ENCODE measurements around the gene JHY.

DNA sequence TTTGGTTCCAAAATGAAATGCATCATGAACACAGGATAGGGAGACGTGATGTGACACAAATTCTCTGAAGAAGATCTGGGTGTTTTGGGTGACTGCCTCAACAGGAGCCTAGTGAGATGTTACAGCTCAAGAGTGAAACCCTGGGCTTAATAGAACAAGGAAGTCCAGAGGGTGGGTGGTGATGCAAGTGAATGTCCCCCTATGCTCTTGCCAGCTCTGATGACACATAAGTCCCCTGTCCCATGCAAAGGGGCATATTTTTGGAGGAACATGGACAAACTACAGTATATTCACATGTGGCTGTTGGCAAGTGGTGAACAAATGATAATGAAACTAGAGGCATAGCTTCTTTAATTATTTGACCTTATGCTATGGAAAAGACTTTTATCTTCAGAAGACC lies 35.1 kb upstream of the JHY start:
- TF ChIP-seq, protein P1, sequence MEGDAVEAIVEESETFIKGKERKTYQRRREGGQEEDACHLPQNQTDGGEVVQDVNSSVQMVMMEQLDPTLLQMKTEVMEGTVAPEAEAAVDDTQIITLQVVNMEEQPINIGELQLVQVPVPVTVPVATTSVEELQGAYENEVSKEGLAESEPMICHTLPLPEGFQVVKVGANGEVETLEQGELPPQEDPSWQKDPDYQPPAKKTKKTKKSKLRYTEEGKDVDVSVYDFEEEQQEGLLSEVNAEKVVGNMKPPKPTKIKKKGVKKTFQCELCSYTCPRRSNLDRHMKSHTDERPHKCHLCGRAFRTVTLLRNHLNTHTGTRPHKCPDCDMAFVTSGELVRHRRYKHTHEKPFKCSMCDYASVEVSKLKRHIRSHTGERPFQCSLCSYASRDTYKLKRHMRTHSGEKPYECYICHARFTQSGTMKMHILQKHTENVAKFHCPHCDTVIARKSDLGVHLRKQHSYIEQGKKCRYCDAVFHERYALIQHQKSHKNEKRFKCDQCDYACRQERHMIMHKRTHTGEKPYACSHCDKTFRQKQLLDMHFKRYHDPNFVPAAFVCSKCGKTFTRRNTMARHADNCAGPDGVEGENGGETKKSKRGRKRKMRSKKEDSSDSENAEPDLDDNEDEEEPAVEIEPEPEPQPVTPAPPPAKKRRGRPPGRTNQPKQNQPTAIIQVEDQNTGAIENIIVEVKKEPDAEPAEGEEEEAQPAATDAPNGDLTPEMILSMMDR (IDR thresholded peaks at IDR 0.05 in 8 of 11, conservative IDR thresholded peaks at IDR 0.05 in 3 of 11) = no peak
- no peak for TF ChIP-seq POLR2AphosphoS5 (IDR thresholded peaks at IDR 0.05)
- no peak for TF ChIP-seq POLR2A (IDR thresholded peaks at IDR 0.05)

All from spleen (tissue), 7 donors.